ENCODE data around the gene ZNF324. TPM values are rescaled to one million over a fixed set of nuclear protein-coding genes. Genes with fewer than 3 reads are reported as not detected.
A peak's percentile ranks its signal among the peaks of the same experiment; 100 is the strongest.

Gene ZNF324
- total and polyA plus RNA-seq, 7 donors, result 3.6 to 16.4 (median 10.5) TPM

- Histone ChIP-seq H3K4me3 (no peak overlapping the region), H3K4me1 (peaks cover 0 to 53% (median 49%) of the 10 kb centered on the region in 4 donors), H3K9me3 (no peaks in the 10 kb centered on the region), H3K36me3 (peaks cover 13 to 22% (median 16%) of the 10 kb centered on the region in 4 donors), H3K27me3 (no peaks in the 10 kb centered on the region), H3K27ac (peak overlapping the region in 1 of 4 donors; percentile 82)
- intact Hi-C loops (cut with DNase I), result no loop called here
- TF ChIP-seq POLR2A (IDR thresholded peaks at IDR 0.05) (no peak), CTCF (IDR thresholded peaks at IDR 0.05) (no peak), POLR2AphosphoS5 (IDR thresholded peaks at IDR 0.05) (no peak), EP300 (IDR thresholded peaks at IDR 0.05) (no peak)
- no peak for DNase-seq
- WGBS, 2 donors, result 93 to 97% methylated on average over 2 of the region's 2 CpGs
These were observed 48.4 kb downstream of the ZNF324 start for GRCh38 chr19:58515259-58515658.

GRCh38 chr19:58516246-58516836, 49.5 kb downstream of the ZNF324 start:
- intact Hi-C loops (cut with DNase I), result no loop called here
- 92 to 93% methylated on average over 25 of the region's 25 CpGs for WGBS, 2 donors
- no peaks in the 10 kb centered on the region for H3K9me3 ChIP-seq
- H3K27me3 ChIP-seq, result no peaks in the 10 kb centered on the region
- no peak for DNase-seq
- no peak overlapping the region for H3K27ac ChIP-seq
- peaks cover 13 to 22% (median 16%) of the 10 kb centered on the region in 4 donors for H3K36me3 ChIP-seq
- H3K4me1 ChIP-seq, result peaks cover 0 to 58% (median 54%) of the 10 kb centered on the region in 4 donors
- H3K4me3 ChIP-seq, result no peak overlapping the region
- TF ChIP-seq EP300 (IDR thresholded peaks at IDR 0.05) (no peak), CTCF (IDR thresholded peaks at IDR 0.05) (no peak), POLR2AphosphoS5 (IDR thresholded peaks at IDR 0.05) (no peak), POLR2A (IDR thresholded peaks at IDR 0.05) (no peak)

- TF ChIP-seq POLR2AphosphoS5 (IDR thresholded peaks at IDR 0.05) (no peak), POLR2A (IDR thresholded peaks at IDR 0.05) (no peak), EP300 (IDR thresholded peaks at IDR 0.05) (no peak), CTCF (IDR thresholded peaks at IDR 0.05) (no peak)
- Histone ChIP-seq H3K27ac (peak overlapping the region in 2 of 4 donors; percentile 92 to 95), H3K36me3 (peaks cover 13 to 22% (median 16%) of the 10 kb centered on the region in 4 donors), H3K9me3 (no peaks in the 10 kb centered on the region), H3K4me3 (no peak overlapping the region), H3K27me3 (no peaks in the 10 kb centered on the region), H3K4me1 (peaks cover 0 to 58% (median 54%) of the 10 kb centered on the region in 4 donors)
- intact Hi-C loops (cut with DNase I), result no loop called here
- WGBS, 2 donors, result 95% methylated on average over 65 of the region's 65 CpGs
- no peak for DNase-seq
These were observed 50.3 kb downstream of the ZNF324 start for GRCh38 chr19:58516964-58517833.

GRCh38 chr19:58518256-58519086, 51.6 kb downstream of the ZNF324 start:
- H3K9me3 ChIP-seq, result no peaks in the 10 kb centered on the region
- peak overlapping the region; percentile 92 to 97 (median 96) for H3K27ac ChIP-seq
- peaks cover 0 to 56% (median 51%) of the 10 kb centered on the region in 4 donors for H3K4me1 ChIP-seq
- WGBS, 2 donors, result 3 to 10% methylated on average over 22 of the region's 22 CpGs
- TF ChIP-seq CTCF (IDR thresholded peaks at IDR 0.05) (peak in 3 of 4 experiments; percentile 55 to 57 (median 56)), POLR2AphosphoS5 (IDR thresholded peaks at IDR 0.05) (no peak)
- DNase-seq, result no peak
- H3K4me3 ChIP-seq, result peak overlapping the region; percentile 74 to 75 (median 75)
- H3K36me3 ChIP-seq, result peaks cover 13 to 22% (median 16%) of the 10 kb centered on the region in 4 donors
- H3K27me3 ChIP-seq, result no peaks in the 10 kb centered on the region
- intact Hi-C loops (cut with DNase I), result loop anchor here (1.0 to 2.0 kb wide), 2 partner anchors 36 to 54 kb away; partner anchors contain the start of gene CHMP2A
